ENCODE measurements around the gene ERICH3. TPM values are rescaled to one million over a fixed set of nuclear protein-coding genes. Genes with fewer than 3 reads are reported as not detected.

The ERICH3 gene
- polyA plus RNA-seq, 1 experiment: not detected

DNA sequence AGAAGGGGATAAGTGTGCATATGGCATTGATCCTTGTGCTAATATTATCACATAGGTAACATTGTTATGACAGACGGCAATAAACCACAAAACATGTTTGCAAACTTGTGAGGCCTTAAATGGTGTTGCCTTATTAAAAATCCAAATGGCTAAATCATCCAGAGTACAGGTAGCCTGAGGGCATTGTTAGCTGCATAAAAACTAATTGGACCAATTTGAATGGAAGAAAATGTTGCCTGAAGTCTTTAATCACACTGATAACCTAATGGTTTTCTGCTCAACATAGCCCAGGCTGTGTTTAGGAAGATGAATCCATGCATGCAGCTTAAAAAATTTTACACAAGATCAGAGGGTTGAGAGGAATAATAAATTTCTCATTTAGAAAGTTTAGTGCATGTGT lies 141.8 kb downstream of the ERICH3 start:
- no peaks in the 10 kb centered on the region for H3K27me3 ChIP-seq (ENCODE audit: control insufficient read depth, insufficient read depth, low read length)
- POLR2A ChIA-PET: no interaction called here
- TF ChIP-seq, protein P1, sequence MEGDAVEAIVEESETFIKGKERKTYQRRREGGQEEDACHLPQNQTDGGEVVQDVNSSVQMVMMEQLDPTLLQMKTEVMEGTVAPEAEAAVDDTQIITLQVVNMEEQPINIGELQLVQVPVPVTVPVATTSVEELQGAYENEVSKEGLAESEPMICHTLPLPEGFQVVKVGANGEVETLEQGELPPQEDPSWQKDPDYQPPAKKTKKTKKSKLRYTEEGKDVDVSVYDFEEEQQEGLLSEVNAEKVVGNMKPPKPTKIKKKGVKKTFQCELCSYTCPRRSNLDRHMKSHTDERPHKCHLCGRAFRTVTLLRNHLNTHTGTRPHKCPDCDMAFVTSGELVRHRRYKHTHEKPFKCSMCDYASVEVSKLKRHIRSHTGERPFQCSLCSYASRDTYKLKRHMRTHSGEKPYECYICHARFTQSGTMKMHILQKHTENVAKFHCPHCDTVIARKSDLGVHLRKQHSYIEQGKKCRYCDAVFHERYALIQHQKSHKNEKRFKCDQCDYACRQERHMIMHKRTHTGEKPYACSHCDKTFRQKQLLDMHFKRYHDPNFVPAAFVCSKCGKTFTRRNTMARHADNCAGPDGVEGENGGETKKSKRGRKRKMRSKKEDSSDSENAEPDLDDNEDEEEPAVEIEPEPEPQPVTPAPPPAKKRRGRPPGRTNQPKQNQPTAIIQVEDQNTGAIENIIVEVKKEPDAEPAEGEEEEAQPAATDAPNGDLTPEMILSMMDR (IDR thresholded peaks at IDR 0.05; ENCODE audit: low read depth, low read length): no peak
- no peaks in the 10 kb centered on the region for H3K9me3 ChIP-seq (ENCODE audit: control insufficient read depth, insufficient read depth, low read length)
- no peak for DNase-seq (ENCODE audit: low read depth, low spot score)
- no peak overlapping the region for H3K4me3 ChIP-seq (ENCODE audit: low read depth, low read length)
- H3K27ac ChIP-seq (ENCODE audit: low read depth, low read length): no peak overlapping the region
- CTCF ChIA-PET: no interaction called here

GRCh38 chr1:74530892-74531291 lies 142.7 kb downstream of the ERICH3 start:
- H3K4me3 ChIP-seq (ENCODE audit: low read depth, low read length): no peak overlapping the region
- no peaks in the 10 kb centered on the region for H3K27me3 ChIP-seq (ENCODE audit: control insufficient read depth, insufficient read depth, low read length)
- ChIA-PET CTCF (no interaction called here), POLR2A (no interaction called here)
- H3K9me3 ChIP-seq (ENCODE audit: control insufficient read depth, insufficient read depth, low read length): no peaks in the 10 kb centered on the region
- no peak for DNase-seq (ENCODE audit: low read depth, low spot score)
- TF ChIP-seq, protein P1 (IDR thresholded peaks at IDR 0.05; ENCODE audit: low read depth, low read length): no peak
- no peak overlapping the region for H3K27ac ChIP-seq (ENCODE audit: low read depth, low read length)

GRCh38 chr1:74528123-74528522 lies 145.5 kb downstream of the ERICH3 start:
- no peak for DNase-seq (ENCODE audit: low read depth, low spot score)
- Histone ChIP-seq H3K27ac (ENCODE audit: low read depth, low read length) (no peak overlapping the region), H3K9me3 (ENCODE audit: control insufficient read depth, insufficient read depth, low read length) (no peaks in the 10 kb centered on the region), H3K27me3 (ENCODE audit: control insufficient read depth, insufficient read depth, low read length) (no peaks in the 10 kb centered on the region), H3K4me3 (ENCODE audit: low read depth, low read length) (no peak overlapping the region)
- TF ChIP-seq, protein P1 (IDR thresholded peaks at IDR 0.05; ENCODE audit: low read depth, low read length): no peak
- CTCF ChIA-PET: no interaction called here
- POLR2A ChIA-PET: no interaction called here

GRCh38 chr1:74526708-74527107 lies 146.9 kb downstream of the ERICH3 start:
- Histone ChIP-seq H3K9me3 (ENCODE audit: control insufficient read depth, insufficient read depth, low read length) (no peaks in the 10 kb centered on the region), H3K27me3 (ENCODE audit: control insufficient read depth, insufficient read depth, low read length) (no peaks in the 10 kb centered on the region), H3K4me3 (ENCODE audit: low read depth, low read length) (no peak overlapping the region), H3K27ac (ENCODE audit: low read depth, low read length) (no peak overlapping the region)
- no peak for DNase-seq (ENCODE audit: low read depth, low spot score)
- ChIA-PET POLR2A (no interaction called here), CTCF (interaction anchor here (1.1 kb wide), 1 partner anchor 163 kb away, joined by 5 read pairs; no protein-coding TSS in a partner anchor)
- TF ChIP-seq, protein P1 (IDR thresholded peaks at IDR 0.05; ENCODE audit: low read depth, low read length): no peak

DNA sequence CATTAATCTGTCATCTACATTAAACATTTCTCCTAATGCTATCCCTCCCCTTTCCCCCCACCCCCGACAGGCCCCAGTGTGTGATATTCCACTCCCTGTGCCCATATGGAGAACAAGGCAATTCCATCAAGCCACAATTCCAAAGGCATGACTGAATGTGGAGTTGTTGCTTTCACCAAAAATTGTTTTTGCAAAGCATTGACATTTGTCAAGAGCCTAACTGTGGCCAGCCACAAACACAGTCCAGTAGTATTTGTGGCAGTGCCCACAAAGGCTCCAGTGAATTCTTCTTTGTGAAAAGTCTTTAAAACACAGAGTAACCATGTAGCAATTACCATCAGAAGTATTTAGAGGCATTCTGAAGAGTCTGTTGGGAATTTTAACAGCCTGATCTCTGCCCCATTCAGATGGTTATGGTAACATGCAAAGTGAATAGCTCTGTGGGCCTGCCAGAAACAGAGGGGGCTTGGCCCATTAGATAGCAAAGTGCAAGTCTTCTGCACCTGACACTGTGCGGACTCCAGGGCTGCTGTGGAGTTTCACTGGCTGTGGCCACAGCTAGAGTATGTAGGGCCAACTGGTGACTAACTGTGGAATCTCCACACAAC lies 149.6 kb downstream of the ERICH3 start:
- no peak overlapping the region for H3K4me3 ChIP-seq (ENCODE audit: low read depth, low read length)
- TF ChIP-seq, protein P1 (IDR thresholded peaks at IDR 0.05; ENCODE audit: low read depth, low read length): no peak
- no peaks in the 10 kb centered on the region for H3K9me3 ChIP-seq (ENCODE audit: control insufficient read depth, insufficient read depth, low read length)
- H3K27ac ChIP-seq (ENCODE audit: low read depth, low read length): no peak overlapping the region
- ChIA-PET POLR2A (no interaction called here), CTCF (interaction anchor here (0.7 kb wide), 1 partner anchor 208 kb away, joined by 3 read pairs; no protein-coding TSS in a partner anchor)
- no peak for DNase-seq (ENCODE audit: low read depth, low spot score)
- no peaks in the 10 kb centered on the region for H3K27me3 ChIP-seq (ENCODE audit: control insufficient read depth, insufficient read depth, low read length)

Data from AG04450 (cell line).